HCT116 (cell line): Measurements from ENCODE around the gene RTKN2. TPM values are rescaled to one million over a fixed set of nuclear protein-coding genes. Genes with fewer than 3 reads are reported as not detected.

Source experiments
- ATAC-seq: fragments of 200-7000 bp; cut with Tn5 transposase; 2 replicates; pipeline ENCODE4 v1.9.1; 2020; ENCODE audit warnings: mild to moderate bottlenecking, moderate library complexity
- BruUV-seq: library from RNA; stranded (reverse); fragments of 400-500 nt; replicated peaks from 2 replicates; lab custom pipeline; 2021; lab: Mats Ljungman, UMichigan
- CTCF ChIA-PET: fragments of 300-600 bp; sonication (Branson Sonifier 250); formaldehyde crosslinking; loops from one replicate; lab custom pipeline; 2021; ENCODE audit warnings: antibody characterized with exemption; lab: Charles Lee
- POLR2A ChIA-PET: fragments of 300-600, 350-600 bp; sonication (Branson Sonifier 250); formaldehyde crosslinking; loops from one replicate; lab custom pipeline; 2021; ENCODE audit warnings: antibody characterized with exemption; lab: Charles Lee
- RAD21 ChIA-PET, 2 experiments: fragments of 300-600 bp; sonication (Branson Sonifier 250); formaldehyde crosslinking; loops; one replicate each; lab custom pipeline; 2023; ENCODE audit warnings: low total read pairs in 2 of 2; ENCODE audit not compliant: uncharacterized antibody in 2 of 2, unreplicated experiment in 2 of 2, low non-redundant PET in 1 of 2; lab: Charles Lee
- DNase-seq: peaks from one replicate; pipeline ENCODE4 v3.0.0-alpha.2; 2010; ENCODE audit warnings: low read depth, low spot score
- H2AFZ ChIP-seq: fragments of 200-600 bp; shearing (Covaris generic), sonication (generic); 2 replicates; pipeline ENCODE4 v1.6.1; 2017; ENCODE audit warnings: low read depth, mixed run types, mixed read lengths, antibody characterized with exemption, low read length; ENCODE audit not compliant: poor library complexity, severe bottlenecking
- H3K27ac ChIP-seq: 2 replicates; pipeline ENCODE4 v1.5.1; 2012; ENCODE audit warnings: low read depth, low read length
- H3K27me3 ChIP-seq: fragments of 200-600 bp; sonication (generic); 2 replicates; pipeline ENCODE4 v1.6.1; 2016; ENCODE audit warnings: mixed run types, low read length, mixed read lengths; ENCODE audit not compliant: insufficient read depth
- H3K36me3 ChIP-seq, 2 experiments: fragments of 200-500 bp in 1 of 2; fragments of 200-600 bp in 1 of 2; sonication (Bioruptor generic) in 1 of 2; sonication (generic) in 1 of 2; 2 replicates each; pipeline versions ENCODE4 v1.5.1 to v1.6.1; 2014 to 2016; ENCODE audit warnings: low read length in 2 of 2, inconsistent platforms in 1 of 2, mixed read lengths in 1 of 2, mixed run types in 1 of 2; ENCODE audit not compliant: insufficient read depth in 2 of 2, control insufficient read depth in 1 of 2
- H3K4me1 ChIP-seq, 2 experiments: fragments of 200-600 bp in 1 of 2; sonication (generic) in 1 of 2; 2 replicates each; pipeline versions ENCODE4 v1.5.1 to v1.6.1; 2012 to 2017; ENCODE audit warnings: low read length in 2 of 2, inconsistent platforms in 1 of 2, mild to moderate bottlenecking in 1 of 2, mixed read lengths in 1 of 2, mixed run types in 1 of 2, moderate library complexity in 1 of 2; ENCODE audit not compliant: insufficient read depth in 2 of 2, control insufficient read depth in 1 of 2
- H3K4me2 ChIP-seq: fragments of 200-600 bp; sonication (generic); 2 replicates; pipeline ENCODE4 v1.6.1; 2017; ENCODE audit warnings: mixed run types, low read length, mixed read lengths
- H3K4me3 ChIP-seq, 2 experiments: fragments of 200-600 bp in 1 of 2; sonication (generic) in 1 of 2; replicated peaks in 1 of 2; 2 replicates each; pipeline ENCODE4 v1.5.1; 2011 to 2016; ENCODE audit warnings: low read length in 2 of 2, control low read depth in 1 of 2, low read depth in 1 of 2, mild to moderate bottlenecking in 1 of 2, mixed read lengths in 1 of 2, mixed run types in 1 of 2
- H3K79me2 ChIP-seq: fragments of 200-600 bp; sonication (generic); 2 replicates; pipeline ENCODE4 v1.6.1; 2017; ENCODE audit warnings: mild to moderate bottlenecking, mixed run types, low read length, moderate library complexity, mixed read lengths; ENCODE audit not compliant: insufficient read depth
- H3K9ac ChIP-seq: fragments of 200-600 bp; sonication (generic); 2 replicates; pipeline ENCODE4 v1.6.1; 2016; ENCODE audit warnings: low read length, mixed read lengths
- H3K9me2 ChIP-seq: fragments of 200-600 bp; sonication (generic), shearing (Covaris generic); 2 replicates; pipeline ENCODE4 v1.6.1; 2017; ENCODE audit warnings: mixed run types, mild to moderate bottlenecking, moderate library complexity; ENCODE audit not compliant: insufficient read depth
- H3K9me3 ChIP-seq, 2 experiments: fragments of 200-500 bp in 1 of 2; fragments of 200-600 bp in 1 of 2; sonication (Bioruptor generic) in 1 of 2; sonication (generic) in 1 of 2; 2 replicates each; pipeline ENCODE4 v1.6.1; 2014 to 2017; ENCODE audit warnings: low read length in 2 of 2, mixed read lengths in 2 of 2, inconsistent platforms in 1 of 2, low read depth in 1 of 2, mild to moderate bottlenecking in 1 of 2, mixed run types in 1 of 2, moderate library complexity in 1 of 2; ENCODE audit not compliant: control insufficient read depth in 1 of 2, insufficient read depth in 1 of 2
- H4K20me1 ChIP-seq: fragments of 200-600 bp; sonication (generic), shearing (Covaris generic); 2 replicates; pipeline ENCODE4 v1.6.1; 2017; ENCODE audit warnings: mixed run types, mild to moderate bottlenecking, moderate library complexity; ENCODE audit not compliant: insufficient read depth
- CTCF ChIP-seq, 3 experiments: fragments of 200-600 bp in 1 of 3; sonication (generic) in 1 of 3; IDR thresholded peaks in 2 of 3; conservative IDR thresholded peaks in 1 of 3; 2 replicates each; pipeline ENCODE4 v1.5.1; 2012 to 2017; ENCODE audit warnings: low read depth in 2 of 3, low read length in 2 of 3, antibody characterized with exemption in 1 of 3, borderline replicate concordance in 1 of 3, control low read depth in 1 of 3, mild to moderate bottlenecking in 1 of 3, mixed read lengths in 1 of 3, mixed run types in 1 of 3, moderate library complexity in 1 of 3; ENCODE audit not compliant: insufficient read depth in 1 of 3
- EZH2 ChIP-seq: fragments of 200-600 bp; sonication (generic); IDR thresholded peaks from 2 replicates; pipeline ENCODE4 v1.6.1; 2017; ENCODE audit warnings: antibody characterized with exemption, mixed run types
- EZH2phosphoT487 ChIP-seq: fragments of 200-600 bp; IDR thresholded peaks from 2 replicates; pipeline ENCODE4 v1.6.1; 2018; ENCODE audit warnings: antibody characterized with exemption, borderline replicate concordance
- POLR2A ChIP-seq: IDR thresholded peaks from 2 replicates; pipeline ENCODE4 v1.7.0; 2011; ENCODE audit warnings: borderline replicate concordance; ENCODE audit not compliant: insufficient read depth, insufficient read length; ENCODE audit errors: extremely low read depth
- POLR2AphosphoS5 ChIP-seq: IDR thresholded peaks from 2 replicates; pipeline ENCODE4 v1.6.1; 2011; ENCODE audit warnings: mild to moderate bottlenecking, low read depth, low read length, moderate library complexity
- REST ChIP-seq: IDR thresholded peaks from 2 replicates; pipeline ENCODE4 v1.6.1; 2012; ENCODE audit warnings: low read depth
- SIN3A ChIP-seq: IDR thresholded peaks from 2 replicates; pipeline ENCODE4 v1.6.1; 2012; ENCODE audit warnings: low read depth
- SRF ChIP-seq: IDR thresholded peaks from 2 replicates; pipeline ENCODE4 v1.6.1; 2012; ENCODE audit warnings: low read depth
- TCF7L2 ChIP-seq: IDR thresholded peaks from 2 replicates; pipeline ENCODE4 v1.7.0; 2011; ENCODE audit warnings: borderline replicate concordance, inconsistent platforms; ENCODE audit not compliant: insufficient read depth, insufficient read length; ENCODE audit errors: extremely low read depth
- YY1 ChIP-seq: IDR thresholded peaks from 2 replicates; pipeline ENCODE4 v1.6.1; 2011; ENCODE audit warnings: low read length, low read depth, moderate library complexity, mild to moderate bottlenecking; ENCODE audit not compliant: insufficient replicate concordance; ENCODE audit errors: extremely low read depth
- ZBTB33 ChIP-seq: IDR thresholded peaks from 2 replicates; pipeline ENCODE4 v1.6.1; 2011; ENCODE audit warnings: mild to moderate bottlenecking, low read length, moderate library complexity; ENCODE audit not compliant: insufficient replicate concordance; ENCODE audit errors: extremely low read depth
- ZFX ChIP-seq: fragments of 450-650 bp; IDR thresholded peaks from 2 replicates; pipeline ENCODE4 v1.6.1; 2017
- intact Hi-C: fragments of 100-400 bp; cut with micrococcal nuclease; formaldehyde crosslinking; loops from 2 replicates; pipeline ENCODE4 v1.10.0; 2022
- total RNA-seq: library from RNA; stranded (reverse); gene quantifications from one replicate; pipeline ENCODE4 v1.2.1, GENCODE V29; 2021; ENCODE audit not compliant: unreplicated experiment

Gene RTKN2
- total RNA-seq, 1 experiment from 2014 or later: 7.9 TPM

GRCh38 chr10:62258926-62259325 is 9.7 kb downstream of the RTKN2 start:
- H3K79me2 ChIP-seq: peaks cover 12% of the 10 kb centered on the region
- H3K9me3 ChIP-seq: no peaks in the 10 kb centered on the region
- no peak overlapping the region for H3K4me2 ChIP-seq
- no peak overlapping the region for H3K27ac ChIP-seq
- ATAC-seq (no peak), DNase-seq (no peak)
- ChIA-PET CTCF (no interaction called here), POLR2A (no interaction called here), RAD21 (no interaction called here)
- intact Hi-C loops: no loop called here
- no peak overlapping the region for H2AFZ ChIP-seq
- no peak overlapping the region for H3K9ac ChIP-seq
- no peak for TF ChIP-seq SRF
- TF ChIP-seq POLR2A: no peak
- TF ChIP-seq EZH2: no peak
- no peak for TF ChIP-seq YY1
- TF ChIP-seq TCF7L2: no peak
- TF ChIP-seq SIN3A: no peak
- TF ChIP-seq CTCF (IDR thresholded peaks at IDR 0.05 in 2 of 3, conservative IDR thresholded peaks at IDR 0.05 in 1 of 3; ENCODE audit: borderline replicate concordance in 1 of 3, insufficient read depth in 1 of 3, low read depth in 2 of 3, low read length in 2 of 3): no peak
- TF ChIP-seq ZBTB33: no peak
- TF ChIP-seq REST: no peak
- no peak for TF ChIP-seq EZH2phosphoT487
- TF ChIP-seq POLR2AphosphoS5: no peak
- TF ChIP-seq ZFX: no peak
- H3K36me3 ChIP-seq: no peaks in the 10 kb centered on the region
- H3K4me1 ChIP-seq: no peaks in the 10 kb centered on the region
- BruUV-seq: no TSS peak
- H3K4me3 ChIP-seq: no peak overlapping the region
- no peaks in the 10 kb centered on the region for H3K27me3 ChIP-seq
- no peaks in the 10 kb centered on the region for H3K9me2 ChIP-seq
- no peaks in the 10 kb centered on the region for H4K20me1 ChIP-seq
